HepG2 (cell line): ENCODE measurements around the gene ISG20L2. TPM values are rescaled to one million over a fixed set of nuclear protein-coding genes. Genes with fewer than 3 reads are reported as not detected.

Source experiments
- ATF7 ChIP-seq, 2 experiments: fragments of 450-650 bp in 1 of 2; sonication (generic) in 1 of 2; formaldehyde crosslinking in 1 of 2; IDR thresholded peaks; 2 replicates each; pipeline versions ENCODE4 v1.4.0 to v1.6.1; 2016 to 2020; ENCODE audit warnings: antibody characterized with exemption in 1 of 2, mild to moderate bottlenecking in 1 of 2, missing genetic modification reagents in 1 of 2
- ELF4 ChIP-seq: sonication (generic); formaldehyde crosslinking; IDR thresholded peaks from 2 replicates; pipeline ENCODE4 v1.5.0; 2020; ENCODE audit warnings: missing genetic modification reagents, mild to moderate bottlenecking, moderate library complexity, borderline replicate concordance
- FIP1L1 ChIP-seq: fragments of 200-400 bp; formaldehyde crosslinking; IDR thresholded peaks from 2 replicates; pipeline ENCODE4 v1.6.1; 2018; ENCODE audit warnings: low read depth, mild to moderate bottlenecking, low read length, moderate library complexity, borderline replicate concordance; ENCODE audit not compliant: insufficient read depth
- IRF2 ChIP-seq: IDR thresholded peaks from 2 replicates; pipeline ENCODE4 v1.6.1; 2018; ENCODE audit warnings: missing genetic modification reagents, missing compliant biosample characterization
- KDM5B ChIP-seq: sonication (generic); formaldehyde crosslinking; IDR thresholded peaks from 2 replicates; pipeline ENCODE4 v1.4.0; 2020; ENCODE audit warnings: missing genetic modification reagents, mild to moderate bottlenecking, borderline replicate concordance
- NCOR1 ChIP-seq: fragments of 200-600 bp; sonication (generic); IDR thresholded peaks from 2 replicates; pipeline ENCODE4 v1.7.0; 2017; ENCODE audit warnings: antibody characterized with exemption, low read length, borderline replicate concordance
- POLR2AphosphoS2 ChIP-seq: IDR thresholded peaks from 2 replicates; pipeline ENCODE4 v1.6.1; 2011; ENCODE audit warnings: low read depth, low read length, improper control_type of control experiment
- RBFOX2 ChIP-seq: fragments of 200-400 bp; formaldehyde crosslinking; IDR thresholded peaks from 2 replicates; pipeline ENCODE4 v1.6.1; 2017; ENCODE audit warnings: low read depth, mild to moderate bottlenecking, low read length
- REL ChIP-seq: sonication (generic); formaldehyde crosslinking; conservative IDR thresholded peaks from 2 replicates; pipeline ENCODE4 v1.8.0; 2022; ENCODE audit warnings: mild to moderate bottlenecking, missing genetic modification reagents, moderate library complexity
- SP140L ChIP-seq: sonication (generic); formaldehyde crosslinking; IDR thresholded peaks from 2 replicates; pipeline ENCODE4 v1.4.0; 2020; ENCODE audit warnings: missing genetic modification reagents, borderline replicate concordance
- SRSF4 ChIP-seq: fragments of 200-400 bp; formaldehyde crosslinking; IDR thresholded peaks from one replicate; pipeline ENCODE4 v1.6.1; 2018; ENCODE audit warnings: mild to moderate bottlenecking, low read depth, low read length, moderate library complexity; ENCODE audit not compliant: poor library complexity, severe bottlenecking
- TAF1 ChIP-seq: sonication (generic); formaldehyde crosslinking; IDR thresholded peaks from 2 replicates; pipeline ENCODE4 v1.4.0; 2020; ENCODE audit warnings: missing genetic modification reagents
- TEAD2 ChIP-seq: sonication (generic); formaldehyde crosslinking; IDR thresholded peaks from 2 replicates; pipeline ENCODE4 v1.9.0; 2021; ENCODE audit warnings: missing genetic modification reagents
- TFDP2 ChIP-seq: sonication (generic); formaldehyde crosslinking; IDR thresholded peaks from 2 replicates; pipeline ENCODE4 v1.4.0; 2020; ENCODE audit warnings: missing genetic modification reagents
- ZBTB20 ChIP-seq: sonication (generic); formaldehyde crosslinking; IDR thresholded peaks from 2 replicates; pipeline ENCODE4 v1.8.1; 2023; ENCODE audit warnings: missing genetic modification reagents, low read depth, mild to moderate bottlenecking, borderline replicate concordance
- ZNF644 ChIP-seq: IDR thresholded peaks from 2 replicates; pipeline ENCODE4 v1.6.1; 2016; ENCODE audit warnings: low read depth
- polyA plus RNA-seq, 8 experiments: library from polyadenylated mRNA; depleted of rRNA in 3 of 8; stranded (reverse) in 7 of 8; unstranded in 1 of 8; fragments of >200 nt; fragmentation: Illumina TruSeq in 4 of 8; extraction: Trizol in 4 of 8; gene quantifications; 2 replicates each; pipeline versions ENCODE4 v1.2.1 to v1.2.3, GENCODE V29; 2011 to 2016; ENCODE audit warnings: low read depth in 4 of 8, missing spikeins in 1 of 8, mixed read lengths in 1 of 8; ENCODE audit not compliant: insufficient read depth in 1 of 8
- total RNA-seq, 5 experiments: library from RNA; depleted of rRNA; stranded (reverse); fragments of >200 nt; fragmentation: Illumina TruSeq; extraction: Trizol; gene quantifications; 2 replicates each; pipeline ENCODE4 v1.2.3, GENCODE V29; 2016; ENCODE audit warnings: low read depth in 1 of 5
- TF ChIP-seq, protein P1 (sequence below): IDR thresholded peaks from 2 replicates; pipeline ENCODE4 v1.6.1; 2016; ENCODE audit warnings: control low read depth
- TF ChIP-seq, protein P2 (sequence below): sonication (generic); formaldehyde crosslinking; IDR thresholded peaks from 2 replicates; pipeline ENCODE4 v1.5.0; 2020; ENCODE audit warnings: missing genetic modification reagents
- TF ChIP-seq, protein P3 (sequence below): sonication (generic); formaldehyde crosslinking; IDR thresholded peaks from 2 replicates; pipeline ENCODE4 v1.8.1; 2022; ENCODE audit warnings: mild to moderate bottlenecking, missing genetic modification reagents
- TF ChIP-seq, protein P4 (sequence below): sonication (generic); formaldehyde crosslinking; IDR thresholded peaks from 2 replicates; pipeline ENCODE4 v1.9.0; 2022; ENCODE audit warnings: low read depth, missing genetic modification reagents

Gene ISG20L2
- total and polyA plus RNA-seq, 2 of the 13 experiments (the other 11 are each of a cell fraction or from before 2014, with no cell fraction given) = 19.8 to 21.3 TPM

DNA sequence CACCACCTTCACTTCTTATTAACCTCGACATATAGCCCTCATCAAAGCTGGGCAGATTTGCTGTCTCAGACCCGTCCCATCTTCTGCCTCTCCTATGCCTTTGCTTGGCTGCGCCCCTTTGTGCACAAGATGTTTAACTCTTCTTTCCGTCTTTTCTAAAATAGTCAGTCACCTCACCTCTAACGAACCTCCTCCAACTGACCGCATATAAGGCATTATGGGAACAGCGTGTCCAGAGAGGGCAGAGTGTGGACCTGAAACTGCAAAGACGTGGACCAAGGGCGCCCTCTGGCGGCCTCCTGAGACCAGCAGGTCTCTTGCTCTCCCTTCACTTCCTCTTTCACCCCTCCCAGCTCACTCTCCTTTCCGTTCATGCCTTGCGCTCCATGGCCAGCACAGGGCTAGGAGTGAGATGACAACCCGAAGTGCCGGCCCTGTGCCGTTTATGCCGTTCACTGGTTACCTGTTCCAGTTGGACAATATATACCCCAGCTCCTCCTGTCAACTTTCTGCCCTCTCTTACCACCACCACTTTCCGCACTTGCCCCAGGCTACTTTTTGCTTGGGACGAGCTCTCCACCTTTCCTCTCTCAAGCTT, 2.8 kb downstream of the ISG20L2 start (continued):
- TF ChIP-seq, protein P1, sequence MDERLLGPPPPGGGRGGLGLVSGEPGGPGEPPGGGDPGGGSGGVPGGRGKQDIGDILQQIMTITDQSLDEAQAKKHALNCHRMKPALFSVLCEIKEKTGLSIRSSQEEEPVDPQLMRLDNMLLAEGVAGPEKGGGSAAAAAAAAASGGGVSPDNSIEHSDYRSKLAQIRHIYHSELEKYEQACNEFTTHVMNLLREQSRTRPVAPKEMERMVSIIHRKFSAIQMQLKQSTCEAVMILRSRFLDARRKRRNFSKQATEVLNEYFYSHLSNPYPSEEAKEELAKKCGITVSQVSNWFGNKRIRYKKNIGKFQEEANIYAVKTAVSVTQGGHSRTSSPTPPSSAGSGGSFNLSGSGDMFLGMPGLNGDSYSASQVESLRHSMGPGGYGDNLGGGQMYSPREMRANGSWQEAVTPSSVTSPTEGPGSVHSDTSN = no peak
- TF ChIP-seq ELF4 (0 out of 2 replicates have a peak, but pooled peaks have one; percentile 61), ZNF644 (CRISPR knock-in tag) (no peak), TFDP2 (CRISPR knock-in tag) (0 out of 2 replicates have a peak, but pooled peaks have one; percentile 27), SP140L (CRISPR knock-in tag) (no peak), IRF2 (CRISPR knock-in tag) (peak; percentile 81), TEAD2 (CRISPR knock-in tag) (no peak), POLR2AphosphoS2 (no peak), ZBTB20 (no peak), NCOR1 (no peak), RBFOX2 (no peak), FIP1L1 (no peak), ATF7 (IDR thresholded peaks at IDR 0.05) (no peak), ATF7 (CRISPR knock-in tag; IDR thresholded peaks at IDR 0.05) (no peak), REL (CRISPR knock-in tag) (no peak), TAF1 (CRISPR knock-in tag) (no peak), KDM5B (CRISPR knock-in tag) (peak; percentile 22; the same call in 1 of the 2 replicates), SRSF4 (no peak)
- TF ChIP-seq, protein P2, sequence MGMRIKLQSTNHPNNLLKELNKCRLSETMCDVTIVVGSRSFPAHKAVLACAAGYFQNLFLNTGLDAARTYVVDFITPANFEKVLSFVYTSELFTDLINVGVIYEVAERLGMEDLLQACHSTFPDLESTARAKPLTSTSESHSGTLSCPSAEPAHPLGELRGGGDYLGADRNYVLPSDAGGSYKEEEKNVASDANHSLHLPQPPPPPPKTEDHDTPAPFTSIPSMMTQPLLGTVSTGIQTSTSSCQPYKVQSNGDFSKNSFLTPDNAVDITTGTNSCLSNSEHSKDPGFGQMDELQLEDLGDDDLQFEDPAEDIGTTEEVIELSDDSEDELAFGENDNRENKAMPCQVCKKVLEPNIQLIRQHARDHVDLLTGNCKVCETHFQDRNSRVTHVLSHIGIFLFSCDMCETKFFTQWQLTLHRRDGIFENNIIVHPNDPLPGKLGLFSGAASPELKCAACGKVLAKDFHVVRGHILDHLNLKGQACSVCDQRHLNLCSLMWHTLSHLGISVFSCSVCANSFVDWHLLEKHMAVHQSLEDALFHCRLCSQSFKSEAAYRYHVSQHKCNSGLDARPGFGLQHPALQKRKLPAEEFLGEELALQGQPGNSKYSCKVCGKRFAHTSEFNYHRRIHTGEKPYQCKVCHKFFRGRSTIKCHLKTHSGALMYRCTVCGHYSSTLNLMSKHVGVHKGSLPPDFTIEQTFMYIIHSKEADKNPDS = no peak
- TF ChIP-seq, protein P3, sequence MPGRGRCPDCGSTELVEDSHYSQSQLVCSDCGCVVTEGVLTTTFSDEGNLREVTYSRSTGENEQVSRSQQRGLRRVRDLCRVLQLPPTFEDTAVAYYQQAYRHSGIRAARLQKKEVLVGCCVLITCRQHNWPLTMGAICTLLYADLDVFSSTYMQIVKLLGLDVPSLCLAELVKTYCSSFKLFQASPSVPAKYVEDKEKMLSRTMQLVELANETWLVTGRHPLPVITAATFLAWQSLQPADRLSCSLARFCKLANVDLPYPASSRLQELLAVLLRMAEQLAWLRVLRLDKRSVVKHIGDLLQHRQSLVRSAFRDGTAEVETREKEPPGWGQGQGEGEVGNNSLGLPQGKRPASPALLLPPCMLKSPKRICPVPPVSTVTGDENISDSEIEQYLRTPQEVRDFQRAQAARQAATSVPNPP (CRISPR knock-in tag) = no peak
- TF ChIP-seq, protein P4, sequence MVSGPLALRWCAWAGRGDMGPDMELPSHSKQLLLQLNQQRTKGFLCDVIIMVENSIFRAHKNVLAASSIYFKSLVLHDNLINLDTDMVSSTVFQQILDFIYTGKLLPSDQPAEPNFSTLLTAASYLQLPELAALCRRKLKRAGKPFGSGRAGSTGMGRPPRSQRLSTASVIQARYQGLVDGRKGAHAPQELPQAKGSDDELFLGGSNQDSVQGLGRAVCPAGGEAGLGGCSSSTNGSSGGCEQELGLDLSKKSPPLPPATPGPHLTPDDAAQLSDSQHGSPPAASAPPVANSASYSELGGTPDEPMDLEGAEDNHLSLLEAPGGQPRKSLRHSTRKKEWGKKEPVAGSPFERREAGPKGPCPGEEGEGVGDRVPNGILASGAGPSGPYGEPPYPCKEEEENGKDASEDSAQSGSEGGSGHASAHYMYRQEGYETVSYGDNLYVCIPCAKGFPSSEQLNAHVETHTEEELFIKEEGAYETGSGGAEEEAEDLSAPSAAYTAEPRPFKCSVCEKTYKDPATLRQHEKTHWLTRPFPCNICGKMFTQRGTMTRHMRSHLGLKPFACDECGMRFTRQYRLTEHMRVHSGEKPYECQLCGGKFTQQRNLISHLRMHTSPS (CRISPR knock-in tag) = 0 out of 2 replicates have a peak, but pooled peaks have one; percentile 18
